GM11168 (cell line): ENCODE data around the gene PCYT2.

ENCODE experiments used
- in situ Hi-C: fragments of 300-500 bp; cut with MboI; formaldehyde crosslinking; loops from one replicate; pipeline ENCODE4 v1.12.0; 2022; ENCODE audit warnings: low sequenced_read_pairs; ENCODE audit not compliant: unreplicated experiment

PCYT2 gene

DNA sequence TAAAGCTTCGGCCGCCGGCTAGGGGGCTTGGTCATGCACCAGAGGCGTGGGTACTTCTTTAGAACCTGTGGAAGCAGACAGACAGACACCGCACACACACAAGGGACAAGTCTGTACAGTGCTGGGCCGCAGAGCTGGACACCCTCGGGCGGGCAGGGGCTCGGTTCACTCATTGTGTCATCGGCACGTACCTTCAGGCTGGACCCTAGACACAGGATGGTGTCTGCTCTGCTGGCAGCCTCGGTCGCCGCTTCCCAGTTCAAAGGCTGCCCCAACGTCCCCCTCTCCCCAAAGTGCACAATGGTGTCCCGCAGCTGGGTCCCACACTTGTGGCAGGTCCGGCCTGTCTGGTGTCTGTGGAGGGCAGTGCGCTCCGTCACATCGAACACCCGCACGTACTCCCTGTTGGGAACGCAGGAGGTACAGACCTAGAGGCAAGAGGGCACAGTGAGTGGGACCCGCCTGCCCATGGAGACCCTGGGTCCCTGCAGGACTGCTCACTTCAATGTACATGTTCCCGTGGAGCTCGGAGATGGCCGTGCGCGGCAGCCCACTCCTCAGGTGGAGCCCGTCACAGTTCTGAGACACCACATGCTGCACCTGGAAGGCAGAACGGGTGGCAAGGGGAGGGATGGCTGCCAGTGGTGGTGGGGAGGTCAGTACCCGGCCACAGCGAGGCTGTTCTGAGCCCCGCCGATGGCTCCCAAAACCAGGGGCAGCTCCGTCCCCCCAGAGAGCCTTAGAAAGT, 3.1 kb upstream of the PCYT2 start:
- in situ Hi-C loops = no loop called here

- in situ Hi-C loops = no loop called here
Measured at GRCh38 chr17:81913394-81914102, 2.3 kb upstream of the PCYT2 start.

- in situ Hi-C loops = no loop called here
Measured at GRCh38 chr17:81912441-81913309, 1.5 kb upstream of the PCYT2 start.

- in situ Hi-C loops = no loop called here
Measured at GRCh38 chr17:81911969-81912368, 770 bp upstream of the PCYT2 start.

DNA sequence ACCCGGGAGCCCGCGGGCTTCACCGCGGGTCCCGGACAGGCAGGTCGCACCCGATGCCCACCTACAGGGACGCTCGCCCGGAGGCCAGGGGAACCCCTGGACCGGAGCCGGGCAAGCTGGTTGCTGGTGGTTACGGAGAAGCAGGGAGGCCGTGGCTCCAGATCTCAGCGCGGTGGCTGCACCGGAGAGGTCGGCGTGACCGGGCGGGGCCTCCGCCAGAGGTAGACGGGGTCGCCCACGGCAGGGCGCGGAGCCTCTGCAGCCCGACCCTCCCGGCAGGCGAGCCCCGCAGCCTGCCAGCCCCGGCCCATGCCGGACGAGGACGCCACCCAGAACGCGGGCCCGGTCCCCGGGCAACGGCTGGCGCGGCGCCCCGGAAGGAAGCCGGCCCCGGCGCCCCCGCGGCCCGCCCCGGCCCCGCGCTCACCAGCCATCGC, 341 bp downstream of the PCYT2 start:
- in situ Hi-C loops = no loop called here

DNA sequence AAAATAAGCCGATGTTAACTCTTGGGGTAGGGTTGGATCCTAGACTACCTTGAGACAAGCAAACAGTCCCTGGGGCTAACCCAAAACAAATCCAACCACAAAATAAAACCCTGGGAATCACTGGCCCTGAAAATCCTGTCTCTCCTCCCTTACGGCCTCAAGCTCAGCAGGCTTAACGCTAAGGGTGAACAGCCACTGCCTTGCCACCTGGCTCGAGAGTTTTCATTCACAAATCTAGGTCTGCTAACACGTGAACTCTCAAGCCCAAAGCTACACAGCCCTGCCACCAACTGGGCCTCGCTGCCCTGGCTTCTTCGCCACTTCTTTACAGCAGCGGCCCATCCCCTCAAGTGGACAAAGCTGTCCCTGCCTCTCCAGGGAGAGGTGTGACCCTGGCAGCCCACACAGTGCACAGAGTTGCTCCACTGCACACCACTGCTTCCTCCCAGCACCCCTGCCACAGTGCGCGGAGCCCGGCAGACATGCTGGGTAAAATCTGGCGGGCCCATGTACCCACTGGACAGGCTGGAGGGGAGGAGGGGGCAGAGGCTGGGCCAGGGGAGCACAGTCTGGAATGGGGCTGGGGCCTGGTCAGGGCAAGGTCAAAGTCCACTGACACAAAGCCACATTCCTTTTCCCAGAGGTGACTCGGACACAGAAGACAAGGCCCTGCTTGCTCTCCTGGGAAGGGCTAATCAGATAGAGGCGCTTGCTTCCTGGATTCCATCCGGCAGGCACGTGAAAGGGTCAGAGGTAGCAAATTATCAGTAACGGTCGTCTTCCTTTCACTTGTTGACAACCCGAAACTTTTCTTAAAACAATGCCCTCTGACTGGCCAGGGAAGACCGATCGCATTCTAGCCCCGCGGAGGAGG, 996 bp downstream of the PCYT2 start:
- in situ Hi-C loops = no loop called here

- in situ Hi-C loops = no loop called here
Measured at GRCh38 chr17:81909231-81909630, 2.0 kb downstream of the PCYT2 start.

- in situ Hi-C loops = no loop called here
Measured at GRCh38 chr17:81908793-81909192, 2.4 kb downstream of the PCYT2 start.

DNA sequence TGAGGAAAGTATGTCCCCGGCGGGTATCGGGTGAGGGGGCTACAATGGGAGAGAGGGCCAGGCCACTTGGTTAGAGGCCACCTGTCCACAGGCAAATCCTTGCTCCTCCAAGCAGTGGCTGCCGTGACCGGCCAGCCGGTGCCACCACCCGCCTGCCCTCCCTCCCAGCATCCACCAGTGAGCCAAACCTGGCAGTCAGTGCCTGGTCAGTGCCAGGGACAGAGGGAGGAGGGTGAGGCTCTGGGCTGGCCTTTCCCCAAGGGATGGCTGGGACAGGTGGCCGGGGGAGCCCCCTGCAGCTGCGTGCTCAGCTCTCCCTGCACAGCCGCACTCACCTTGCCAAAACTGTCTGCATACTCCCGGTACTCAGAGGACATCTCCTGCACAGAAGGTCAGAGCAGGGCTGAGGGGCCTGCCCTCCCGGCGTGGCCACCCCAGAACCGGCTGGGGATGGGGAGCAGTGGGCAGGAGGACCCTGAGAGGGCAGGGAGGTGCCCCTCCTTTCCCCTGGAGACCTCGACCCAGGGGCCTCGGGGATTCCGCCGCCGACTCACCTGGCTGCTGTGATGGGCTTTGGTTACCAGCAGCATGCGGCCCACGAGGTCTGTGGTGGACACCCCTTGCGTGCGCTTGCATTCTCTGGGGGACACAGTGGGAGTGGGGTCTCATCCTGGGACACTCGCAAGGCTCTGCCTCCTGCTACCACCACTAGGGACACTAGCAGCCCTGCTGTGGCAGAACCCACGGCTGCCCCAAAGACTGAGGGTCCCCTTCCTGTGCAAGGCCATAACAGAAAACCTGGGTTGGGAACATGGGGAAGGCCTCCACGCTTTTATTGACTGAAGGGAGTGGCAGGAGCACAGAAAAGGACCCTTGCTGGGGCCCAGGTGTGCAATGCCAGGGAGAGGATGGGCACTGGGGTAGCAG, 3.7 kb downstream of the PCYT2 start:
- in situ Hi-C loops = no loop called here

DNA sequence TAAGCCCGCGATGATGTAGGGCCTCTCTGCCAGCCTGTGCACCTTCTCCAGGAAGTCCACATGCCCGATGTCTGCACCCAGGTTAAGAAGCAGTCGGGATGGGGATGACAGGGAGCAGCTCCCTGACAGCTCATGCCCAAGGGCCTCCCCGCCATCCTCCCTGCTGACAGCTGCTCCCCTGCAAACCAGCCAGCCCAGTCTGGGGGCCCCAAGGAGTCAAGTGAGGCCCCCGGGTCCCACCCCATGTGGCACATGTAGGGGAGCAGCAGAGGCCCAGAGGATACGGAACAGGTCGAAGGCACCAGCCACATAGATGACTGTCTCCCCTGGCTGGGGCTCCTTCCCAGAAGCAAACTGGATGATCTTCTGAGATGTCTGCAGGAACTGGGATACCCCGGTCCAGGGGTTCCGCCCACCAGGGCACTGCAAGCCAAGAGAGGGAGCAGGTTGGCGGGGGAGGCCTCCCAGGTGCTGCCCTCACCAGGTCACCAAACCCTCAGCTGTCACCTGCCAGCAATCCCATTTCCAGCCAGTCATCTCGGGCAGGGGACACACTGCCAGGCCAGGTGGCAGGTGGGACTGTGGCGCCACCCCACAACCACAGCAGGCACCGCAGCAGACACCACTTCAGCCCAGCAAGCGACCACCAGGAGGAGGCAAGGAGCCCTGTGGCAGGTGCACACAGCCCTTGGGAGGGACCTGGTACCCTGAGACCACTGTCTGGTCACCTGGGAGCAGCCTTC, 4.6 kb downstream of the PCYT2 start:
- in situ Hi-C loops = no loop called here

DNA sequence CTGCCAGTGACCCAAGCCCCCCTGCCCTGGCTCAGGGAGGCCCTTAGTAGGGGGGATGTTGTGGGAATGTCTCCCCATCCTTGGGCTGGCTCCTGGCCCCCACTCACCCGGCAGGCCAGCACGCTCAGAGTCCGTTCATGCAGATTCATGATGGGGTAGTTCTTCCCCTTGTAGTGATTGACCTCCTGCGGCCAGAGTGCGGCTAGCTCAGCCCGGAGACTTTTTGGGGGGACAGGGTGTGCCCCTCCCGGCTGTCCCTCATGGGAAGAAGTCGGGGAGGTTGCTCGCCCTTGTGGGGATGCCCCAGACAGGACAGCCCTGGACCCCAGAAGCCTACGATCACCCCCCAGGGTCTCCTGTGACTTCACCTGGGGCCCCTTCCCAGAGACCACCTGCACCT, 5.2 kb downstream of the PCYT2 start:
- in situ Hi-C loops = no loop called here

- in situ Hi-C loops = no loop called here
Measured at GRCh38 chr17:81905424-81905875, 5.7 kb downstream of the PCYT2 start.

DNA sequence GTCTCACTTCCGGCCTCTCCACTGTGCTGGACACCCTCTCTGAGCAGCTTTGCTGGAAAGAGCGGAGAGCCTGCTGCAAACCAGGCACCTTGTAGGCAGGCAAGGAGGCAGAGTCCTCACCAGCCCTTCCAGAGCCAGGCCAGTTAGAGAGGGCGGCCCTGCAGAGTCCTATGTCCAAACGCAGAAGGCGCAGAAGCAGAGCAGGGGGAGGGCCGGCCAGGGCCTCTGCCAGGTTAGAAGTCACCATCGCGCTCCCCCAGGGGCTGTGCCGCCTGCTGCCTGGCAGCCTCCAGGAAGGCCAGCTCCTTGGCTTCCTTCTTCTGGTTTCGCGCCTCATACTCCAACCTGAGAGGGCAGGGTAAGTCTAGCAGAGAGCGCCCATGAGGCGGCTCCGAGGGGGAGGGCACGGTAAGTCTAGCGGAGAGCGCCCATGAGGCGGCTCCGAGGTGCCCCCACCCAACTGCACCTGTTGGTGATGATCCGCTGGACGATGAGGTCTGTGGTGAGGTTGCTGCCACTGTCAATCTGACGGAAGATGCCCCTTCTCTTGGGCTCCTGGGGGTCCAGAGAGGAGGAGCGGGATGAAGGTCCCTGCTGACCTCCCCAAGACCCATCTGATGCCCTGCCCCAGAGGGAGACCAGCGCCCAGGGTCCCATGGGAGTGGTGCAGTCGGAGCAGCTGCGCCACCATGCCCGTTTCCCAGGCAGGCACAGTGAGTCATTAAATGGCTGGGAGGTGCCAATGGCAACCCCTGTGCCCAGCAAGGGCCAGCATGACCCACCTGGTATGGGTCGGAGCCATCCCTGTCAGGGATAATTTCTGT, 6.4 kb downstream of the PCYT2 start:
- in situ Hi-C loops = no loop called here

- in situ Hi-C loops = no loop called here
Measured at GRCh38 chr17:81903896-81904599, 7.2 kb downstream of the PCYT2 start.

- in situ Hi-C loops = no loop called here
Measured at GRCh38 chr17:81903415-81903831, 7.8 kb downstream of the PCYT2 start.

DNA sequence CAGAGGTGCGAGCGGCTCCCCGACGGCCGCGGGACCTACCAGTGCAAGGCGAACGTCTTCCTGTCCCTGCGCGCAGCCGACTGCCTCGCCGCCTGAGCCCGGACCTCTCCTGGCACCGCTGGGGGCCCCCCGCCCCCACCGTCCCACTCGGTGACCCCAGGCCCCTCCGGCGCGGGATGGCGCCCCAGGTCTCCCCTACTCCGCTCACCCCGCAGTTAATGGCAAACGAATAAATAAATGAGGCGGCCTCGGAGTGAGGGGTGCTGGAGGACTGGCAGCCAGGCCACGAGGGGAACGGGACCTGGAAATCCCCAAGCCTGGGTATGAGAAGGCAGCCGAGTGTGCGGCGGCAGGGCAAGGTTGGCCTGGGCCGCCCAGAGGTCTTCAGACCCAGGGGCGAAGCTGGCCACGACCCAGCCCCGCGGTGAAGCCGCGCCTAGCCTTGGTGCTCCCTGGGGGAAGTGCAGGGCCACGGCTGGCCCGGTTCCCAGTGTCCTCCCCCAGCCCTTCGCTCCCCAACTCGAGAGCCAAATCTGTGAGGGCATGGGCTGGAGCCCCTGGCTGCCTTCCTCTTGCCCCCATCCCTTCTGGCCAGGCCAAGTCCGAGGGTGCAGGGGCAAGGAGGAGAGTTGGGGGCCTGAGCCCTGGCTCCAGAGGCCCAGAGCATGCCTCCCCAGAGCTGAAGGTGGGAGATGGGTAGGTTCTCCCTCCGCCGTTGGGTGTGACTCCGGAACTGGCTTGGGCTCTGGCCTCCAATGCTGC, 8.4 kb downstream of the PCYT2 start:
- in situ Hi-C loops = no loop called here
